Ishikawa (cell line): Measurements from ENCODE around the gene RAD50.

Experiments
- CEBPB ChIP-seq: IDR thresholded peaks from 2 replicates; pipeline ENCODE4 v1.6.1; 2012
- CREB1 ChIP-seq: IDR thresholded peaks from 2 replicates; pipeline ENCODE4 v1.6.1; 2012; ENCODE audit warnings: low read depth
- EGR1 ChIP-seq: IDR thresholded peaks from 2 replicates; pipeline ENCODE4 v1.6.1; 2012
- EP300 ChIP-seq: IDR thresholded peaks from 2 replicates; pipeline ENCODE4 v1.6.1; 2012; ENCODE audit warnings: borderline replicate concordance
- FOXM1 ChIP-seq: IDR thresholded peaks from 2 replicates; pipeline ENCODE4 v1.6.1; 2012; ENCODE audit warnings: low read depth, borderline replicate concordance
- MAX ChIP-seq: IDR thresholded peaks from 2 replicates; pipeline ENCODE4 v1.6.1; 2012
- NFIC ChIP-seq: IDR thresholded peaks from 2 replicates; pipeline ENCODE4 v1.6.1; 2012
- RAD21 ChIP-seq: IDR thresholded peaks from 2 replicates; pipeline ENCODE4 v1.6.1; 2012; ENCODE audit warnings: low read depth
- REST ChIP-seq: IDR thresholded peaks from 2 replicates; pipeline ENCODE4 v1.6.1; 2012; ENCODE audit warnings: low read depth, mild to moderate bottlenecking
- TAF1 ChIP-seq: IDR thresholded peaks from 2 replicates; pipeline ENCODE4 v1.6.1; 2012; ENCODE audit warnings: low read depth, mild to moderate bottlenecking
- TCF12 ChIP-seq: IDR thresholded peaks from 2 replicates; pipeline ENCODE4 v1.6.1; 2012; ENCODE audit warnings: low read depth
- TEAD4 ChIP-seq: IDR thresholded peaks from 2 replicates; pipeline ENCODE4 v1.6.1; 2012
- USF1 ChIP-seq: IDR thresholded peaks from 2 replicates; pipeline ENCODE4 v1.6.1; 2012
- YY1 ChIP-seq: IDR thresholded peaks from 2 replicates; pipeline ENCODE4 v1.6.1; 2012; ENCODE audit warnings: low read depth
- ZBTB7A ChIP-seq: IDR thresholded peaks from 2 replicates; pipeline ENCODE4 v1.6.1; 2012; ENCODE audit warnings: low read depth

RAD50 gene

DNA sequence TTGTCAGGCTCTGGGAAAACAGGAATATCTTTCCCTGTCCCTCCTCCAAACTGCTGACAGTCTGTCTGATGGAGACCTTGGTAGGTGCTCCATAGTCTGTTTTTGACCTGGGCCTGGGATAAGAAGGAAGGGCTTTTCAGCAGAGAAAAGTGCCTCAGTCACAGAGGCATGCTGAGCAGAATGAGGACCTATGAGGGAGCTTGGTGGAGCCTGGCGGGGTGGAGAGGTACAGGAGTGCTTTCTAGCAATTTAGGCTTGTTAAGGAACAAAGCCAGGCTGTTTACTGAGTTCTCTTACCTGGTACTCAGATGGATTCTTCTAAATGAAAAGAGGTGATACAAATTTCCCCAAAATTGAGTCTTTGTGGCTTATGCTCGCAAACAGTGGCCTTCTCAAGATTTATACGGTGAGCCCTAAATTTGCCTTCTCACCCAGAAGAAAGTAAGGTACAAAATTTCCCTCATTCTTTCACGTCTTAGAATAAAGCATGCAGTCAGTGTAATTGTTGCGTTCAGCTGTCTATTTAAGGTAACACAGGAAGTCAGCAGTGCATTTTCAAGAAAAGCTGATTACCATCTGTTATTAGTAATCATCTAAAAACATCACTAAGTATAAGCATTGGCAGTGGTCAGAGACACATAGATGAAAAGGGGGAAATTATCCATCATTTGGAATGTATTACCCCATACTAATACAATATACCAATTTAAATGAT, 72.6 kb downstream of the RAD50 start:
- TF ChIP-seq MAX (no peak), CEBPB (no peak), RAD21 (no peak), EP300 (no peak), TEAD4 (no peak), REST (no peak), YY1 (no peak), CREB1 (no peak)

DNA sequence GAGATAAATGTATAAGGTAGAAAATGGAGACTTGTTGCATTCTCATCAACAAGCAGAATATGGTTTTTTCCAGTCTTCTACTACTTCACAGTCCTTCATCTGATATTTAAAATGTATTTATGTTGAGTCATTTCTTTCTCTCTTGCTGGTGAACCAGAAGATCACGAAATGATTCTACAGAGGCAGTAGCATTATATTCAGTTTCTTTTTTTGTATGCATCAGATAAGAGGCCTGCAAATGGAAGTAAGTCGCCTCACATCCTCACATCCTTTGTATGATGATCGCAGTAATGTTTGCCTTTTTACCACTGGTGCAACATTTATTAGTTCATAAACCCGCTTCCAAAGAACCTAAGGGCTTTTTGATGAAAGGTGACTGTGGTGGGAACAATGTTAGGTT, 79.1 kb downstream of the RAD50 start:
- no peak for TF ChIP-seq EP300
- no peak for TF ChIP-seq RAD21
- TF ChIP-seq USF1 = no peak
- TF ChIP-seq YY1 = no peak

- no peak for TF ChIP-seq TEAD4
- TF ChIP-seq ZBTB7A = no peak
- no peak for TF ChIP-seq NFIC
- TF ChIP-seq CEBPB = no peak
- no peak for TF ChIP-seq EP300
- TF ChIP-seq CREB1 = no peak
- TF ChIP-seq MAX = no peak
- no peak for TF ChIP-seq TAF1
- no peak for TF ChIP-seq REST
- no peak for TF ChIP-seq USF1
- TF ChIP-seq EGR1 = no peak
- TF ChIP-seq RAD21 = no peak
- no peak for TF ChIP-seq YY1
- no peak for TF ChIP-seq TCF12
- TF ChIP-seq FOXM1 = no peak
These were observed 80.5 kb downstream of the RAD50 start for GRCh38 chr5:132637241-132637640.

DNA sequence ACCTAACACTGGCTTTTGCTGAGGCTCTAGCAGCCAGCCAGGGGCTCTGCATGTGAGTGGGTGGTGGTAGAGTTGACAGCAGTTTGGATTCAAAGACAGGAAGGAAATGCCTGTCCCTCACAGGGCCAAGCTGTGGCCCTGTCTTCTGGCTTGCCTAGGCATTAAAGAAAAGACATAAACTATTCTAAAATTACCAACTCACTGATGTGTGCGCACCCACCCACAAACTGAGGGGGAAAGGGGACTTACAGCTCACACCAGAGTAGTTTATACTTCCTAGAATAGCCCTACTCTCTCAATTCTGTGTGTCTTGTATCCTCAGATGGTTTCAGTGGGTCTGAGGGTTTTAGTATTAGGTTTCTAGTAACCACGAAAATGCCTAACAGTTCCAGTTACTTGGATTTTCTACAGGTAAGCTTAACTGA, 82.9 kb downstream of the RAD50 start:
- no peak for TF ChIP-seq CREB1
- TF ChIP-seq EP300 = no peak
- TF ChIP-seq ZBTB7A = no peak
- no peak for TF ChIP-seq TAF1
- TF ChIP-seq EGR1 = no peak
- no peak for TF ChIP-seq NFIC
- no peak for TF ChIP-seq MAX
- TF ChIP-seq RAD21 = no peak

DNA sequence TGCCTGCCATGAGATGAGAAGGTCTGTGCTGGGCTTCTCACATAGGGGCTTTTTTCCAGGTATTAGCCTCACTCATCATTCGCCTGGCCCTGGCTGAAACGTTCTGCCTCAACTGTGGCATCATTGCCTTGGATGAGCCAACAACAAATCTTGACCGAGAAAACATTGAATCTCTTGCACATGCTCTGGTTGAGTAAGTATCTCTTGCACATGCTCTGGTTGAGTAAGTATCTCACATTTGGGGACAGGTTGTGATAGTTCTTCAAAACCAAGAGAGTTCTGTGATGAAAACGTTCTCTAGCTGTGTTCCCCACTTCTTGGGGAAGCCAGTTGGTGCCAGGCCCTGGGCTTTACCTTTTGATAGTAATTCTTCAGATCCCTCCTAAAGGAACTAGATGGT, 83.8 kb downstream of the RAD50 start:
- TF ChIP-seq REST = no peak
- no peak for TF ChIP-seq FOXM1
- no peak for TF ChIP-seq NFIC
- no peak for TF ChIP-seq MAX
- TF ChIP-seq CEBPB = no peak
- no peak for TF ChIP-seq YY1
- TF ChIP-seq EP300 = no peak
- TF ChIP-seq TAF1 = no peak
- TF ChIP-seq CREB1 = no peak
- TF ChIP-seq TCF12 = no peak
